Transverse colon (tissue), 4 donors: Measurements from ENCODE around the gene TTC6. TPM values are rescaled to one million over a fixed set of nuclear protein-coding genes. Genes with fewer than 3 reads are reported as not detected.

Source experiments
- DNase-seq: peaks from one replicate; pipeline ENCODE4 v3.0.0-alpha.2; 2019
- H3K27ac ChIP-seq, 4 donors: fragments of 200-600 bp; sonication (generic); 2 replicates each; pipeline ENCODE4 v1.5.1; 2016 to 2018; ENCODE audit warnings: inconsistent platforms in 4 of 4
- H3K27me3 ChIP-seq: fragments of 200-600 bp; sonication (generic); 2 replicates; pipeline ENCODE4 v1.5.1; 2017; ENCODE audit warnings: inconsistent platforms
- H3K36me3 ChIP-seq, 4 donors: fragments of 200-600 bp; sonication (generic); 2 replicates each; pipeline ENCODE4 v1.5.1; 2017 to 2019; ENCODE audit warnings: inconsistent platforms in 4 of 4
- H3K4me1 ChIP-seq, 4 donors: fragments of 200-600 bp; sonication (generic); 2 replicates each; pipeline ENCODE4 v1.5.1; 2017 to 2020; ENCODE audit warnings: inconsistent platforms in 4 of 4
- H3K4me3 ChIP-seq, 4 donors: fragments of 200-600 bp; sonication (generic); 1 replicate in 1 of 4; 2 replicates in 3 of 4; pipeline versions ENCODE4 v1.5.1 to v1.6.1; 2017 to 2019; ENCODE audit warnings: inconsistent platforms in 4 of 4
- H3K9me3 ChIP-seq, 2 donors: fragments of 200-600 bp; sonication (generic); 2 replicates each; pipeline ENCODE4 v1.5.1; 2017 to 2019; ENCODE audit warnings: inconsistent platforms in 2 of 2
- EP300 ChIP-seq: sonication (generic); formaldehyde crosslinking; IDR thresholded peaks from one replicate; pipeline ENCODE4 v1.6.1; 2017; ENCODE audit warnings: antibody characterized with exemption, low read depth
- POLR2A ChIP-seq: fragments of 450-650 bp; IDR thresholded peaks from one replicate; pipeline ENCODE4 v1.6.1; 2016; ENCODE audit warnings: antibody characterized with exemption, mild to moderate bottlenecking, moderate library complexity
- POLR2AphosphoS5 ChIP-seq, 3 donors: sonication (generic); formaldehyde crosslinking; IDR thresholded peaks; one replicate each; pipeline ENCODE4 v1.6.1; 2016; ENCODE audit warnings: antibody characterized with exemption in 3 of 3
- WGBS, 2 donors: methylation state at CpG; one replicate each; pipeline ENCODE4 v1.1.5; 2018; ENCODE audit warnings: low coverage in 1 of 2; 5-methylcytosine and 5-hydroxymethylcytosine counted together
- in situ Hi-C, 4 donors: fragments of 200-750 bp; cut with MboI; loops; one replicate each; pipeline versions ENCODE4 v1.15.0 to v1.15.1; 2017; ENCODE audit warnings: low sequenced_read_pairs in 3 of 4, low pct_ligation_motif_present in 1 of 4, low pct_unique_long_range_greater_than_20kb in 1 of 4
- intact Hi-C: fragments of 100-400 bp; cut with DNase I; formaldehyde crosslinking; loops from one replicate; pipeline ENCODE4 v1.15.1; 2023; ENCODE audit warnings: low total_unique reads
- total RNA-seq, 4 donors: library from RNA; depleted of rRNA; stranded (reverse); fragments of >200 nt; gene quantifications; one replicate each; pipeline ENCODE4 v1.1.0, GENCODE V29; 2016
- TF ChIP-seq, protein P1 (sequence below), 5 experiments: fragments of 200-600 bp in 3 of 5; fragments of 450-650 bp in 2 of 5; sonication (generic) in 3 of 5; IDR thresholded peaks; 1 replicate in 2 of 5; 2 replicates in 3 of 5; pipeline ENCODE4 v1.5.1; 2016 to 2017; ENCODE audit warnings: antibody characterized with exemption in 5 of 5, inconsistent platforms in 3 of 5, mild to moderate bottlenecking in 2 of 5, moderate library complexity in 1 of 5

Gene TTC6
- total RNA-seq, 4 donors from 2014 or later: 1.5 to 12.5 (median 4.9) TPM

- H3K27me3 ChIP-seq: peaks cover 77% of the 10 kb centered on the region
- in situ Hi-C loops (no loop called here), intact Hi-C loops (no loop called here)
- DNase-seq: no peak
- H3K4me1 ChIP-seq: peaks cover 5 to 54% (median 30%) of the 10 kb centered on the region in 4 donors
- no peaks in the 10 kb centered on the region for H3K9me3 ChIP-seq
- TF ChIP-seq, protein P1, sequence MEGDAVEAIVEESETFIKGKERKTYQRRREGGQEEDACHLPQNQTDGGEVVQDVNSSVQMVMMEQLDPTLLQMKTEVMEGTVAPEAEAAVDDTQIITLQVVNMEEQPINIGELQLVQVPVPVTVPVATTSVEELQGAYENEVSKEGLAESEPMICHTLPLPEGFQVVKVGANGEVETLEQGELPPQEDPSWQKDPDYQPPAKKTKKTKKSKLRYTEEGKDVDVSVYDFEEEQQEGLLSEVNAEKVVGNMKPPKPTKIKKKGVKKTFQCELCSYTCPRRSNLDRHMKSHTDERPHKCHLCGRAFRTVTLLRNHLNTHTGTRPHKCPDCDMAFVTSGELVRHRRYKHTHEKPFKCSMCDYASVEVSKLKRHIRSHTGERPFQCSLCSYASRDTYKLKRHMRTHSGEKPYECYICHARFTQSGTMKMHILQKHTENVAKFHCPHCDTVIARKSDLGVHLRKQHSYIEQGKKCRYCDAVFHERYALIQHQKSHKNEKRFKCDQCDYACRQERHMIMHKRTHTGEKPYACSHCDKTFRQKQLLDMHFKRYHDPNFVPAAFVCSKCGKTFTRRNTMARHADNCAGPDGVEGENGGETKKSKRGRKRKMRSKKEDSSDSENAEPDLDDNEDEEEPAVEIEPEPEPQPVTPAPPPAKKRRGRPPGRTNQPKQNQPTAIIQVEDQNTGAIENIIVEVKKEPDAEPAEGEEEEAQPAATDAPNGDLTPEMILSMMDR (IDR thresholded peaks at IDR 0.05): no peak
- TF ChIP-seq EP300: no peak
- no peak for TF ChIP-seq POLR2AphosphoS5 (IDR thresholded peaks at IDR 0.05)
- TF ChIP-seq POLR2A: no peak
- WGBS, 2 donors: 43 to 50% methylated on average over 9 to 22 of the region's 22 CpGs
- H3K27ac ChIP-seq: no peak overlapping the region
- H3K36me3 ChIP-seq: no peaks in the 10 kb centered on the region
- no peak overlapping the region for H3K4me3 ChIP-seq
Observed at GRCh38 chr14:37601865-37602264, 6.4 kb downstream of the TTC6 start.

DNA sequence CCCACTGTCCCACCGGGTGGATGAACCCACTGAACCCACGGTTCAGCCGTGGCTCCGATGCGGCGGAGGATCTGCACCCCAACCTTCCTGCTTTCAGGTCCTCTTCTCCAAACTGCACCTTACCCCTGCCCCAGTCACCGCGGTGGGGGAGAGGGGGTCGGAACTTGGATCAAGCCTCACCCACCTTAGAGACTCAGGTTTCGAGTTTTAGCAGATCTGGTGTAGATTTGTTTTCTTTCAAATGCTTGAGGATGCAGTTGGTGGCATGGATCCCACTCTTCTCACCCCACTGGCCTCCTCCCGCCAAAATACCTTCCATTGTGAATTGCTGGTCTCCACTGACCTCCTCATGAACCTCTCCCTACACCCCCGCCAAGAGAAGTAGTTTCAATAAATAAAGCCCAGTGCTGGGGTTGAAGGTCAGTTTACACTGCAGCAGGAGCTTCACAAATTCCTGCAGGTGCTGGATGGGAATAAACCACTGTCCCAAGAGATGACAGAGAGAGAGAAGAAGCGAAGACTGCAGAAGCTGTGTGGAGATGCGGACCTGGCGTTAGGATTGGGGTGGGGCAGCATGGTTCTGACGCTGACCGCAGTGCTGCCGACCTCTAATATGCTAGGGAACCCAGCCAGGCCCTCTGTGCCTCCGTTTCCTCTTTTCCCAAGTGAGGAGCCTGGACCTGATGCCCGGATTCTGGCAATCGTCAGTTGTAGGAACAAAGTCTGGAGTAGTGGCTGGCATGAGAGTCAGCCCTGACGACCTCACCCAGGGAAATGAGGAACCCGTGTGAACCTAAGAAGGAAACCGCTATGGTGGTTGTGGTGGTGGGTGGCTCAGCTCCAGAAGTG, 7.4 kb downstream of the TTC6 start:
- WGBS, 2 donors: 13 to 30% methylated on average over 7 to 24 of the region's 24 CpGs
- Histone ChIP-seq H3K4me3 (no peak overlapping the region), H3K27me3 (peaks cover 68% of the 10 kb centered on the region), H3K27ac (no peak overlapping the region), H3K36me3 (no peaks in the 10 kb centered on the region), H3K9me3 (no peaks in the 10 kb centered on the region), H3K4me1 (peaks cover 5 to 45% (median 30%) of the 10 kb centered on the region in 4 donors)
- no peak for DNase-seq
- intact Hi-C loops: no loop called here
- in situ Hi-C loops: no loop called here
- TF ChIP-seq POLR2A (no peak), POLR2AphosphoS5 (IDR thresholded peaks at IDR 0.05) (no peak), EP300 (no peak)
- TF ChIP-seq, protein P1 (IDR thresholded peaks at IDR 0.05): no peak

DNA sequence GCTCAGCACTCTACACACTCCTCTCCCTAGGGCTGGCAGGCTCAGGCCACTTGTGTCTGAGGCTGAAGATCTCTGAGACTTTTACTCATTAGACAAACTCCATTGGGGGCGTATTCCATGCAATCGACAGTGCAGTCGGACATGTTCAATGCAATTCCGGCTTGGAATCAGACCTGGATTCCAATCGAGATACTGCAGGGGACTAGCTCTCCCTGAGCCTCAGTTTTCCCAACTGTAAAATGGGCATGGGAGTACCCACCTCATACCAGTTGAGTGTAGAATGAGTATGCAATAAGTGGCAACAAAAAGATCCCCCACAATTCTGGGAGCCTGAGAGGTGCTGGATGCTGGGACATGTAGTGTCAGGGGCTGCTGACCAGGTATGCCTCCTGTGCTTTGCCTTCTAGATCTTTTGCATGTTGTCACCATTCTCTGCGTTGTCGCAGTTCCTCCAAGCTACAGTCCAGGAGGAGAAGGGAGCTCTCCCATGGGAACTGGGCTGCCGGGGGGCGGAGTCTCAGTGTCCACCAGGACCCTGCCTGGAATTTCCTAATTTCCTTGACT, 8.3 kb downstream of the TTC6 start:
- H3K4me1 ChIP-seq: peaks cover 5 to 35% (median 21%) of the 10 kb centered on the region in 4 donors
- H3K36me3 ChIP-seq: no peaks in the 10 kb centered on the region
- peaks cover 58% of the 10 kb centered on the region for H3K27me3 ChIP-seq
- H3K27ac ChIP-seq: no peak overlapping the region
- WGBS, 2 donors: 88% methylated on average over 9 of the region's 9 CpGs; no CpG with 5 or more reads in 1 of the 2 donors
- no peaks in the 10 kb centered on the region for H3K9me3 ChIP-seq
- TF ChIP-seq EP300 (no peak), POLR2AphosphoS5 (IDR thresholded peaks at IDR 0.05) (no peak), POLR2A (no peak)
- TF ChIP-seq, protein P1 (IDR thresholded peaks at IDR 0.05): no peak
- no peak overlapping the region for H3K4me3 ChIP-seq
- no peak for DNase-seq
- in situ Hi-C loops: no loop called here
- intact Hi-C loops: no loop called here

DNA sequence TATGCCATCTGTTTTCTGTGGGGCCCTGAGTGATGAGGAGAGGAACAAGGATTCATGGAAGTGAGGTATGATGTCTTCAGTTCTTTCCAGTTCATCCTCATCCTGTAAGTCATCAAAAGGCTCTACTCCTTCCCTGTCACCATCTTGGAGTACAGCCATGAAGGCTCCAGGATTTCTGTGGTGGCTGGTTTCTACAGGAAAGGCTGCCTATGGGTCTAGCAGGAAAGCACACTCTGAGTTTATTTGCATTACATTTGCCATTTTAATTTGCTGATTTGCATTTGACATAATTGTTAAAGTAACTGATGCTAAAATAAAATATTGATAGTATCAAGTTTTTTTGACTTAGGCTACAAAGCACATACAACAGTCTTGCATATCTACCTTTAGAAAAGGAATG, 11.2 kb downstream of the TTC6 start:
- Histone ChIP-seq H3K27me3 (peaks cover 52% of the 10 kb centered on the region), H3K36me3 (no peaks in the 10 kb centered on the region), H3K27ac (no peak overlapping the region), H3K9me3 (no peaks in the 10 kb centered on the region), H3K4me1 (peaks cover 0 to 10% (median 5%) of the 10 kb centered on the region in 4 donors), H3K4me3 (no peak overlapping the region)
- in situ Hi-C loops: no loop called here
- intact Hi-C loops: no loop called here
- TF ChIP-seq POLR2AphosphoS5 (IDR thresholded peaks at IDR 0.05) (no peak), EP300 (no peak), POLR2A (no peak)
- TF ChIP-seq, protein P1 (IDR thresholded peaks at IDR 0.05): no peak
- no peak for DNase-seq
